ENCODE measurements around the gene TSR1.
"Not testable (repeated sequence)": the region's sequence is repeated elsewhere in the genome, so short reads cannot be mapped to it uniquely, and the experiment has no call there.

Gene TSR1

DNA sequence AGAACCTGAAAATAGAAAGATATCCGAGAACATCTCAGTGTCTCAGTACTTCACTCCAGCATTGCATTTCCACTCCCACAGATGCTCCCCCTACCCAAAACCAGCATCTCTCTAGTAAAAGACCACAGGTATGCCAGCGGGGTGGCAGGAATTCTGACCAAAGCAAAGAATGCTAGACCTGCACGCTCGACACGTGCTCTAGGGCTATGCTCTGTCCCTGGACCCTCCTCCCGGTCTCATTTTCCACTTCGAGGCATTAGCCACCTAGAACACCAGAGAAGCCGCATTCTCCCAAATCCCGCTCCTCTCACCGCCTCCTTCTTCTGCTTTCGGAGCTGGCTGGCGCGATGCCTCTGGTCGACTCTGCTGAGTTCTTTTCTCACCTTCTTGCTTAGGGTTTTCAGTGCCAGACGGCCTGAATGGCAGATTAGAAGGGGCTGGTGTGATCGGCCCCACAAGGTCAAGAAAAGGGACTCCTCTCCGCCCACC lies 487 bp downstream of the TSR1 start:
- no peak for DNase-seq

DNA sequence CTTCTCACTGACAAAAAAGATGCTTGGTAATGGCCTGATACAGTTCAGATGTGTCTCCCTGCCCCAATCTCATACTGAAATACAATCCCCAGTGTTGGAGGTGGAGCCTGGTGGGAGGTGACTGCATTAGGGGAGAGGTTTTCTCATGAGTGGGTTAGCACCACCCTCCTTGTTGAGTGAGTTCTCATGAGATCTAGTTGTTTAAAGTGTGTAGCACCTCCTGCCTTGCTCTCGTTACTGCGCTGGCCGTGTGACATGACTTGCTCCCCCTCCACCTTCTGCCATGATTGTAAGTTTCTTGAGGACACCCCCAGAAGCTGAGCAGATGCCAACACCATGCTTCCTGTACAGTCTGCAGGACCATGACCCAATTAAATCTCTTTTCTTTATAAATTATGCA lies 5.0 kb downstream of the TSR1 start:
- no peak for DNase-seq

DNA sequence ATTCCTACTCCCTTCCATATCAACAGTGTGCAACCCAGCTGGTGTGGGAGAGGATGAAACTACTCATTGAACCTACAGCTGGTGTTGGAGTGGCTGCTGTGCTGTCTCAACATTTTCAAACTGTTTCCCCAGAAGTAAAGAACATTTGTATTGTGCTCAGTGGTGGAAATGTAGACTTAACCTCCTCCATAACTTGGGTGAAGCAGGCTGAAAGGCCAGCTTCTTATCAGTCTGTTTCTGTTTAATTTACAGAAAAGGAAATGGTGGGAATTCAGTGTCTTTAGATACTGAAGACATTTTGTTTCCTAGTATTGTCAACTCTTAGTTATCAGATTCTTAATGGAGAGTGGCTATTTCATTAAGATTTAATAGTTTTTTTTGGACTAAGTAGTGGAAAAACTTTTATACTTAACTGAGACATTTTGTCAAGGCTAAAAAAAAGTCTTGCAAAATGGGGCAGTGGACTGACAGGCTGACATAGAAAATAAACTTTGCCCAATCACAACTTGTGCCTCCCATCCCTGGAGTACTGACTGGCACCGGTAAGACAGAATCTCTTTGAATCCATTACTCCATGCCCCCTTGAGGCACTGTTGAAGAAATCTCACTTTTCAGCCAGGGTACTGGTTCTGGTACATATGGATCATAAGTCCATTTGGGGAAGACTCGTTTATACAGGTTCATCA lies 12.5 kb downstream of the TSR1 start:
- no peak for DNase-seq

DNA sequence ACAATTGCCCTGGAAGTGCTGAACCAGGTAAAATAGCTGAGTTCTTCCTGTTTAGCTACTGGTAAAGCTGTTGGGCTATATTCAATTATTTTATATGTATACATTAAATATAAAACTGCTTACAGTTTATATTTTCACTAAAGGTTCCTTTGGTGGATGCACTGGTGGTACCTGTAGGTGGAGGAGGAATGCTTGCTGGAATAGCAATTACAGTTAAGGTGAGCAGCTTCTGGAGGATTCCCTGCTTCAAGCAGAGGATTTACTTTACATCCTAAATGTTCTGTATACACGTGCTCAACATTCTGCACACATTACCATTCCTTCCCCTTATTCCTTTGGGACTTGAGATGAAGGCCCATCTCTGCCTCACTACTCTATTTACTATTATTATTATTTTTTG lies 14.9 kb downstream of the TSR1 start:
- no peak for DNase-seq

DNA sequence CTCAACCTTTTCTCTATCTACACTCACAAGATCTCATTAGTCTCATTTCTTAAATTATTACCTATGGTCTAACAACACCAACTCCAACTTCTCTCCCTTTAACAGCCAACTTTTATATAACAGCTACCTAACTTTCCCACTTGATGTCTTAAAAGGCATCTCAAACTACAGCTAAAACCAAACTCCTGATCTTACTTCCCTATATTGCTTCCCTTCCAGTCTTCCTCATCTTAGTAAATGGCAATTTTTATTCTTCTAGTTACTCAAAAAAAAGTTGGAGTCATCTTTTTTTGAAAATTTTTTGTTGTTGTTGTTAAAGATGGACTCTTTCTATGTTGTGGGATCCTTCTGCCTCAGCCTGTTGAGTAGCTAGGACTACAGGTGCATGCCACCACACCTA lies 17.2 kb downstream of the TSR1 start:
- no peak for DNase-seq

DNA sequence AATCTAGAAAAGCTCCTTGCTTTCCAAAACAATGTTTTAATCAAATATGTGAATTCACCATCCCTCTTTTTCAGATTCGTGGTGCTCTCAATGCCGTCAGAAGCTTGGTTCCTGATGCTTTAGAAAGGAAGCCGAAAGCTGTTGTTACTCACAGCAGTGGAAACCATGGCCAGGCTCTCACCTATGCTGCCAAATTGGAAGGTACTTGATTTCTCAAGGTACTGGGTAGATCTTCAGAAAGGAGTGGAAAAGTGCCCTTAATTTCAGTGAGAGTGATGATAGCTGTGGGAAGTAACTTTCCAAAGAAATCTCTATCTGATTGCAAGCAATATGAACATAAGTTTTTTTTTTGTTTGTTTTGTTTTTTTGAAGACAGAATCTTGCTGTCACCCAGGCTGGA lies 18.5 kb downstream of the TSR1 start:
- no peak for DNase-seq

DNA sequence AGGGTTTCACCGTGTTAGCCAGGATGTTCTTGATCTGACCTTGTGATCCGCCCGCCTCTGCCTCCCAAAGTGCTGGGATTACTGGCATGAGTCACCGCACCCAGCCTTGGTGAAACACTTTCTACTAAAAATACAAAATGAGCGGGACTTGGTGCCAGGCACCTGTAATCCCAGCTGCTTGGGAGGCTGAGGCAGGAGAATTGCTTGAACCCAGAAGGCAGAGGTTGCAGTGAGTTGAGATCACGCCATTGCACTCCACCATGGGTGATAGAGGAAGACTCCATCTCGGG lies 19.4 kb downstream of the TSR1 start:
- DNase-seq = not testable (repeated sequence)

DNA sequence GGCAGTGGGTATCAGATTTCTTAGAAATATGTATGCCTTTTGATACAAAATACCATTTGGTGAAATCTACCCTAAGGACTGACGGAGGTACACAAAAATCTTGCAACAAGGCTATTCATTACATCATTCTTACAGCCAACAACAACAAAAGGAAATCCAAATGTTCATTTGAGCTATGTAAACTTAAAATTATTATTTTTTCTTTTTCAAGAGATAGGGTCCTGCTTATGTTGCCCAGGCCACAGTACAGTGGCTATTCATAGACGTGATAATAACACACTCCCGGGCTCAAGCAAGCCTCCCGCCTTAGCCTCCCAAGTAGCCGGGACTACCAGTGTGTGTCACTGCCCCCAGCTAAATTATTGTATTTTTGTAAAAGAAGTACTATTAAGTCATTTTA lies 23.5 kb downstream of the TSR1 start:
- DNase-seq = no peak

DNA sequence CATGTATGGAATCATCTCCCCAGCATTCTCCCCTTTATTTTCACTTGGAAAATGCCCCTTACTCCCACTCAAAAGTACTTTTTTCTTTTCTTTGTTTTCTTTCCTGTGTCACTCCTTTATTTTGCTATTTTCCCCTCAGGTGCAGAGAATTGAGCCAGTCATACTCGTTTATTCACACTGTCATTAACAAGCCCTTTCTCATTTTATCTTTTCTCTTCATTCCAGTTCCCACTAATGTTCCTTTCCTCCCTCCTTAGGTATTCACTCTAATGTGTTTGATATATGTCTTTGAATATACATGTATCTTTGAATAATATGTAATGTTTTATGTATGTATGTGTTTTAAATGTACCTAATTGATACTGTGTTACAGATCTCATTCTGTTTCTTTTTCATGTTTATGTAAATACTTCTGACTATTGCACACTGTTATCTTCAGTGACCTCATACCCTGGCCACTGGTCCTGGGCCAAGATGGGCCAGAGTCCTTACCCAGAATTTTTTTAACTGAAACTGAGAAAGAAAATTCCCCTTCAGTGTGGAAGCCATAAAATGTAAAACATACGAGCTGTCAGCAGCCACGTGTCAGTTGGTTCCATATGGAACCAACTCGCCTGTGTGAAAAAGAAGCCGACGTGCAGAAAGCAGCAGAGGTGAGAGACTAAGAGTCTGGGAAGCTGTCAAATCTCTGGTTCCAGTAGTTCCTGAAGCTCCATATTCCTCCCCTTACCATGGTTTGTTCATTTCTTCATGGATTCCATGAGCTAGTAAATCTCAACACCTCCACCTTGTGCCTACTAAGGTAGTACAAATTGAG lies 26.7 kb downstream of the TSR1 start:
- DNase-seq = no peak

DNA sequence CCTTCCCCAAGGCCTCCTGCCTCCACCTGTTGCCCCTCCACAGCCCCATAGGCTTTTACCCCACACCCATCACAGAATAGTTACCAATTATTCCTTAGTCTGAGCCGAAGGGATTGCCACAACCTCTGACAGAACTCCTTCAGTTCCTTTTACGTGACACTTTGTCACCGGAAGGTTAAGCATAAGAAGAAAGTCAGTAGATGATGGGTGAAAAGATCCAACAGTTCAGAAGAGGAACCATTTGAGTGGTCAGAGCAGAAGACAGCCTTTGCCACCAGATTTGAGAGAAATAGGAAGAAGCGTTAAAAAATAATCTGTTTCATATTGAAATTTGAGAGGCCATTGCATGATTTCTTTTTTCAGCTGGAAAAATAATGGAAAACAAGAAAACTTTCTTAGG lies 31.3 kb downstream of the TSR1 start:
- DNase-seq = no peak

DNA sequence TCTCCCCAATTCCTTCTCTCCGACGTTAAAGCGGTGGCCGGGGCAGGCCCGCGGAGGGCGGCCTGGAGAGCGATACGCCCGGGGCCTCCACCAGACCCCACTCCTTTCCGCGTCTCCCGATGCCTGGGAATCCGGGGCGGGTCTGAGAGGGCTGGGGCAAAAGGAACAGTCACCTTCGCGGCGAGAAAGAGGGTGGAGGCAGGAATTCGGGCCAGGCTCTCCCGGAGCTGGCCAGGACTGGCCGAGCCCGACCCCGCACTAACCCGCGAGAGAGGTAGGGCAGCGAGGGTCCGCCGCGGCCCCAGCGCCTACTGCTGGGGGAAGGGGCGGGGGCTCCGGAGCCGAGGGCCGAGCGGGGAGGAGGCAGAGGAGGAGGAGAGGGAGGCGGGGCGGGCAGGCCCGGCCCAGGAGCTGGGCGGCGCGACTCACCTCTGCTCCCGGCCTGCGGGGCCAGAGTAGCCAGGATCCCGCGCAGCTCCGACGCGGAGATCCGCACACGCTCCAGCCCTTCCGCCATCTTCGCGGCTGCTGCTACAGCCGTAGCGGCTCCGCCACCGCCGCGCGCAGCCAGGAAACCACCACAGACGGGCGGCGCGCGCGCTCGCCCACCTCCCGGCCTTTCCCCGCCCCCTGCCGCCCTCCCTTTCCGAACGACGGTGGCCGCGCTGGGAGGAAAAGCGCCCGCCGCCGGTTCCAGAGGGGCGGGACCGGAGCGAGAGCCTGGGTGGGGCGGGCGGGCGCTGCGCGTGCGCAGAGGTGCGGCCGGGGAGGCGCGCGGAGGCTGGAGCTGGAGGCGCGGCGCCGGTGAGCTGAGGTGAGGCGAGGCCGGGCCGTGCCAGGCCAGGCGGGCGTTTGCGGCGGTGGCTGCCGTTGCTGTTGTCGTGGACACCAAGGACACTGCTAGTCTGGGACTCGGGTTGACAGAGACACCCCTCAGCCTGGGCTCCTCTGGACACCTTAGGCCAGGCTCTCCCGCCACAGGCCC lies 32.8 kb downstream of the TSR1 start, which contains the start of the genes SMG6 and SRR:
Gene SMG6, minus strand, starts transcription at position 582 of the 985 bp plus-strand sequence. Its CDS starts 65 bp downstream, at position 517.
Gene SRR, plus strand, starts transcription at position 747 of the 985 bp plus-strand sequence. CDS start 11,611 bp downstream, outside the sequence.
- DNase-seq = peak; percentile 90

DNA sequence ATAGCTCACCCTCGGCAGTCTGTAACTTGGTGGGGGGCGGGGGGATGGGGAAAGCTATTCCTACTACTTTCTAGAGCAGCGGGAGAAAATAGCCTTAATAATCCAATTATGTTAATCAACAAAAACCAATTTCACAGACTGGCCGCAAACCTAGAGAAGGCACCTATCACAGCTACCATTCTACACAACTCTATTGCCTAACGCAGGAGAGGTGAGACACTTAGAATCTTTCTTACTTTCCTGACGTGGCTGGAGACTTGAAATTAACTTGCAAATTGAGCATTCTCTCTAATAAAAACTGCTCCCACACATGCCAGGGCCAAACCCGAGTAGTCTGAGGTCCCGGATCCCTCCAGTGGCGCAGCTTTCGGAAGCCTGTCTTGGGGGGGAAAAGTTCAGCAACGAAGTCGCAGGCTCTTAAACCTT lies 33.5 kb downstream of the TSR1 start:
- DNase-seq = no peak

DNA sequence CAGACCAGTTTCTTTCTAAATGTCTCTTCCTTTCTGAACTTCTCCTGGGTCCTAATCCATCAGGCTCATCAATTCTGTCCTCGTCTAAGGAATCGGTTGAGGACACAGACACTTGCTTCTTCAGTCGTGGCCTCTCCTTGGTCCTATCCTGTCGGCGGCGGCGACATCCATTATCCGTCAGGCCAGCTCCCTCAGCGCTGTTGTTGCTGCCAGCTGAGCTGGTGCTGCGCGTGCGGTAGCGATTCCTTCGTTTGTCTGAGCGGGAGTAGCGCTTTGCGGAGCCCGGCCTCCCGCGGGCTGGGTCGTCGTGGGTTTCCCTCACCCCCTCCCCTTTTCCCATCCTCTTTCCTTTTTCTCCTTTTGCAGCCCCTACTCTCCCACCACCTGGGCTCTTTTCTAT lies 36.5 kb downstream of the TSR1 start:
- no peak for DNase-seq

DNA sequence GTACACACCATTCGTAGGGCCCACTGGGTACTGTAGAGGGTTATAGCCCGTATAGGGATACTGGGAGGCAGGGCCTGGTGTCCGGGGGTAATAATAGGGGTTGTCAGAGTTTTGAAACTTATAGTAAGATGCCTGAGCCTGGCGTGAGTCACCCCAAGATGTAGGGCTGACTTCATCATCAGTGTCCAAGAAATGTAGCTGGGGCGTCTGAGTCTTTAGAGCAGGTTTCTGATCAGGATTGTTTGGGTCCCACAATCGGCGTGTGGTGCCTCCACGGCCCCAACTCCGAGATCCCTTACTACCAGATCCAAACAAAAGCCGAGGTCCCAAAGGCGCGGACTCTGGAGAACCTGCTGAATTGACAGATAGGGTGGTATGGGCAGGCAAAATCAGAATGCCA lies 37.1 kb downstream of the TSR1 start:
- DNase-seq = no peak

DNA sequence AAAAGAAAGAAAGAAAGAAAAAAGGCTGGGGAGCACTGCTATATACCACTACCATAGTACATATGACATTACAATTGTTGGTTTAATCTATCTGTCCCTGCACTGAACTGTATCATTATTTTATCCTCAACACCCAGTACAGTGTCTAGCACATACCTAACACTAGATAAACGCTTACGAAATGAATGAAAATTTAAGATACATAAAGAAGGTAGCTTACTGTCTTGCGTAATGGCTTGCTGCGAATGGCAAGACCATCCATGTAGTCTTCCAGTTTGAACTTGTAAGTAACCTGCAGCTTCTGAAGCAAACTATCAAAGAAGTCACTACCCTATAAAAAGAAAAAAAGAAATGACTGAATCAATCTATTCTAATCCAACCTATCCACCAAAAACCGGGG lies 39.2 kb downstream of the TSR1 start:
- no peak for DNase-seq

DNA sequence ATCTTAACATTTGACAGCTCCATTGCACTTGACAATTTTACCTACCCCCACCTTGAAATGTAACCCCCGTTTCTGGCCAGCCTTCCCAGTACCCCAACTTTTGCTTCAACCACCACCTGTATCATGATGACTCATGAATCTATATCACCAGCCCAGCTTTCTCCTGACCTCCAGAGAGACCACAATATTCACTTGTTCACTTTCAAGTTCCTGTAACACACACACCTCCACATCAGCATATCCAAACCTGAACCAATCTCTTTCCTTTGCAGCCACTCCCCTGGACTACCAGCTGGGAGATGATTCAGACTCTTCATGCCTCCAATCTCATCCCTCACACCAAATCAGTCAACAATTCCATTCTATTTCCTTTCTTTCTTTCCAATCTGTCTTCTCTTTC lies 40.7 kb downstream of the TSR1 start:
- DNase-seq = no peak

DNA sequence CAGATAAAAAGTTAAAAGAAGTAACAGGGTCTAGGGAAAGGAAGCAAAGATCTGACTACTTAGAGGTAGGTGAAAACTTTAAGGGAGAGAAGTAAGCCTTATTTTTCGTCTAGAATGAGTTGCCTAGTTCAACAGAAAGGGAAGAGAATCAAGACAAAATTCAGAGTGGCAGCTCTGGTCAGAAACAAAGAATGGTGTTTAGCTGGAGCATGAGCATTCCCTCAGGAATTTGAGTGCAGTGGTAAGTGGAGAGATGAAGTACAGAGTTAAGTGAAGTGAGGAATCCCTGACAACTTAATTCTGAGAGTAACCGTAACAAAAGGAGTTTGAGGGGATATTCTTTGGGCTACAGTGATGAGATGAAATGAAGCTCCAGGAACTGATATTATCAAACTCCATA lies 44.2 kb downstream of the TSR1 start:
- DNase-seq = no peak

DNA sequence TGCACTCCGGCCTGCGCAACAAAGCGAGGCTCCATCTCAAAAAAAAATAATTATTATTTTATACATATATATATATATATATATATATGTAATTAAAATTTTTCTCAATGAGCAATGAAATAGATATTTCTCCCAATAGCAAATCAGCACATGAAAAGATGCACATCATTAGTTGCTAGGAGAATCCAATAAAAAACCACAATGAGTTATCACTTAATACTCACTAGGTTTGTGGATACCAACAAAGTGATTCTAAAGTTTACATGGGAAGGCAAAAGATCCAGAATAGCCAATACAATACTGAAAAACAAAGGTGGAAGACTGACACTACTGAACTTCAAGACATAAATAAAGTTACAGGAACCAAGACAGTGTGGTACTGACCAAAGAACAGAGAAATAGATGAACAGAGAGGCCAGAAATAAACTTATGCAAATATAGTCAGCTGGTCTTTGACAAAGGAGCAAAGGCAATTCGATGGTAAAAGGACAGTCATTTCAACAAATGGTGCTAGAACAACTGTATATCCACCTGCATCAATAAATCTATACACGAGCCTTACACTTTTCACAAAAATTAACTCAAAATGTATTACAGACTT lies 46.3 kb downstream of the TSR1 start:
- DNase-seq = no peak

DNA sequence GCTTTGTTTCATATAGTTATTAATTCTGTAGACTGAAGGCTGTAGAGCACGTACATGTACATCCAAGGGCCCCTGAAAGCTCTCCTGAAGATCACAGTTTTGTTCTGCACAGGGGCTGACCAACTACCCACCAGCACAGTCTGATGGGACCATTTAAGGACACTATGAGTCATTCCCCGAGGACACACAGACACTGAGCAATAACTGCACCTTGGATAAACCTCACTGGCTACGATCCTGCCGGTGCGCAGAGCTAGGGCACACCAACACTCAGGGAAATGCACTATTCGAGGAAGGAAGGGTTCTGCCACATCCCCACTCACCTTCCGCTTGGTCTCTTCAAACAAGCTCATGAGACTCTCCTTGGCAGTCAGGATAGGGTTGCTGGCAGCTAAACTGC lies 53.0 kb downstream of the TSR1 start:
- no peak for DNase-seq

DNA sequence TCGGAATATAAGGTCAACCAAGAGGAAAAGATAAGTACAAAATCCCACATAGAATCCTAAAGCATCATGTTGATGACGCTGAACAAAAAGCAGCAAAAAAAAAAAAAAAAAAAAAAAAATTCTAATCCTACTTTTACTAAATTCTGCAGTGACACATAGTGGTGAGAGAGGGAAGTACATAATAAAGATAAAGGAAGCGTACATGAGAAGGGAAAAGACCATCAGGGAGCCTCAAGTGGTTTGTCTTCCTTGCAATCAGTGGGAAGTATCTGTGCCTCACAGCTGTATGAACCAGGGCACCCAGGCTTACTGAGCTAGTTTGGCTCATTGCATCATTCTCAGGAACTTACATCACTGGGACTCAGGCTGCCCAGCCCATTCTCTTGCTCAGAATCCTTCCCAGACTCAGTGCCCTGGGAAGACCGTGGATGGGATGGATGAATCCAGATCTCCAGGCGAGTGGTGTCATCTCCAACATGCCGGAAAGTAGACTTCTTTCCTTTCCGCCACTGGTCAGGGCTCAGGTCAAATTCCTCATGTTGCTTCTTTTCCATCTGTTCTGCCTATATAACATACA lies 53.9 kb downstream of the TSR1 start:
- DNase-seq = peak; percentile 50

DNA sequence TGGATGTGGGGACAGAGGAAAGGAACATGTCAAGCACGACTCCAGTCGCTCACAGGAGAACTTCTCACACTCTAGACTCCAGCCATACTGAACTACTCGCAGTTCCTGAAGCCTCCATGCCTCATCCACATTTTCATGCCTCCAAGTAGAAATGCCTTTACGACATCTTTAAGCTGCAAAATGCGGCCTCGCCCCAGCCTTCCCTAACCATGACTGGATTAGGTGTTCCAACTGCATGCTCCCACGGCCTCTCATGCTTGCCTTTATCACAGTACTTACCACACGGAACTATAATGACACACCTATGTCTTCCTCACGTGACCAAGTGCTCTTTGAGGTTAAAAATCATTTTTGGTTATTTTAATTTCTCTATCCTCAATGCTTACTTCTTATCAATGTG lies 56.5 kb downstream of the TSR1 start:
- DNase-seq = no peak

DNA sequence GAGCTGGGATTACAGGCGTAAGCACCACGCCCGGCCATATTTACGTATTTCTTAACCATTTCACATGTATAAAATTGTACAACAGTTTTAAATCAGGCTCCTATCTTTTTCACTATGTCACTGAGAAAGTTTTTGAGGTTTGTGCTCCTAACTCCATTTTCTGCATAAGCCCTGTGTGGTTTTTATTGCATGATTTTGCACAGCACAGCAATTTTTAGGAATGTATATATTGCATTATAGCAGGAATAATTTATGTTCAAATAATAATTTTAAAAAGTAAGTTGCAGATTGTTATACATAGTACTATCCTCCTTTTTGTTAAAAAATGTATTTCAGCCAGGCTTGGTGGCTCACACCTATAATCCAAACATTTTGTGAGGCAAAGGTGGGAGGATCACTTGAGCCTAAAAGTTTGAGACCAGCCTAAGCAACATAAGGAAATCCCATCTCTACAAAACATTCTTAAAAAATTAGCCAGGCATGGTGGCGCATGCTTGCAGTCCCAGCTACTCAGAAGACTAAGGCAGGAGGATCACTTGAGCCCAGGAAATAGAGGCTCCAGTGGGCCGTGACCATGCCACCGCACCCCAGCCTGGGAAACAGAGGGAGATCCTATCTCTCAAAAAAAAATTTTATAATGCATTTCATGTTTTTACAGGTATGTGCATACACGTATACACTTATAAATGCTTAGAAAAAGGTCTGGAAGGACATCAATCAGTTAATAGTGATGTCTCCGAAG lies 58.7 kb downstream of the TSR1 start:
- no peak for DNase-seq

Data from NCI-H1436 (cell line).